Fibroblast of villous mesenchyme (primary cell): ENCODE data around the gene PHF21B. TPM values are rescaled to one million over a fixed set of nuclear protein-coding genes. Genes with fewer than 3 reads are reported as not detected.

Source experiments
- DNase-seq: peaks from one replicate; pipeline ENCODE4 v3.0.0-alpha.2; 2010; ENCODE audit warnings: low read depth
- H3K4me3 ChIP-seq: 2 replicates; pipeline ENCODE4 v1.5.1; 2011; ENCODE audit warnings: low read depth, mild to moderate bottlenecking, low read length
- CTCF ChIP-seq: IDR thresholded peaks from 2 replicates; pipeline ENCODE4 v1.5.1; 2012; ENCODE audit warnings: low read depth, mild to moderate bottlenecking, low read length; ENCODE audit not compliant: insufficient read depth
- total RNA-seq: library from RNA; depleted of rRNA; stranded (reverse); fragments of >200 nt; gene quantifications from 2 replicates; pipeline ENCODE4 v1.2.3, GENCODE V29; 2012

The PHF21B gene
- total RNA-seq, 1 donor: not detected

DNA sequence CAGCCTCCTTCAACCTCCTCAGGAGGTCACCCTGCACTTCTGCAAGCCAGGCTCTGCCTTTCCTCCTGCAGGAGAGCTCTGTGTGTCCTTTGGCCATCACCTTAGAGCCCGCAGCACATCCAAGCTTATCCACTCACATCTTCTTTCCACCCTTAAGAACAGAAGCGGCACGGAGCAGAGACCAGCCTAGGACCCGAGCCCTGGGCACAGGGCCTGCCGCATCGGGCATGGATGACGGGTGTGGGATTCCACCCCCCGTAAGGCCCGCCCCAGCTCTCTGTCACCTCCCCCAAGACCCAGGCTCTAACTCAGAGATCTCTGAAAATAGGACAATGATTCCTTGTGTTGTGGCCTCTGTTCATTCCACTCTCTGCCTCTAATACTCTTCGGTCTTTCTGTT, 42.1 kb upstream of the PHF21B start:
- H3K4me3 ChIP-seq: no peak overlapping the region
- no peak for DNase-seq
- no peak for TF ChIP-seq CTCF

GRCh38 chr22:45051419-45051818, 41.6 kb upstream of the PHF21B start:
- H3K4me3 ChIP-seq: no peak overlapping the region
- no peak for DNase-seq
- TF ChIP-seq CTCF: no peak

- TF ChIP-seq CTCF: no peak
- no peak overlapping the region for H3K4me3 ChIP-seq
- no peak for DNase-seq
Measured at GRCh38 chr22:45047260-45047659, 37.5 kb upstream of the PHF21B start.

GRCh38 chr22:45045208-45045607, 35.4 kb upstream of the PHF21B start:
- no peak overlapping the region for H3K4me3 ChIP-seq
- no peak for DNase-seq
- TF ChIP-seq CTCF: no peak

DNA sequence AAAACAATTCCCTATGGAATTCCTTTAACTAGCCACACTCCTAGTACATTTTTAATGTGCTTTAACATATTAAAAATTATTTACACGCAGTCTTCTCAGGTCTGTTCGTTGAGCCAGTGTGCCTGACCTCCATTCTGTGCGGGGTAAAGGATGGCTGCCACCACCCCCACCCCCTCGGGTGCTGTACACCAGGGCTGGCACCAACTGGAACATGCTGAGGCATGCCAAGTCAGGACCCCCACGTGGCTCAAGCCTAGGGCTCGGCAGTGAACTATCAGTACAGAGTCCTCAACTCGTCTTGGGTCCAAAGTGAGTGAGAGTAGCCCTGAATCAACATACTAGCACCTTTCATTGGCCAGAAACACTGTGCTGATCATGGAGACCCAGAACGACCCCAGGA, 32.5 kb upstream of the PHF21B start:
- no peak for TF ChIP-seq CTCF
- no peak overlapping the region for H3K4me3 ChIP-seq
- DNase-seq: no peak

- H3K4me3 ChIP-seq: no peak overlapping the region
- no peak for DNase-seq
- TF ChIP-seq CTCF: no peak
Measured at GRCh38 chr22:45039133-45039532, 29.3 kb upstream of the PHF21B start.

DNA sequence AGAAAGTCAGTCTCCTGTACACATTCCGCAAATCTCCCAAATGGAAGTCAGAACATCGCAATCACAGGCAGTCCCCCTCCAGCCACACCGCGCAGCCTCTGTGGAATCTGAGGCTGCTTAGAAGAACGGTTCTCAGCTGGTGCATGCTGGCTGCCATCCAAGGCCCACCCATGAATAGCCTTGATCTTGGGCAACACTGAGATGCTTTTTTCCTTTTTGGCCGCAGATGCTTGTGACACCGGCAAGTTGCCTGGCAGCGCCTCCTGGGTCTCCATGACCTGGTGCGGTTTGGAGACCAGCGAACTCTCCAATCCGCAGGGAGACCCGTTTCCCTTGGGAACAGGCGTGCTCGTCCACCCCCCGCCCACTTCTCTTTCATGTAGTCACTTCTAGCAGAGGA, 26.3 kb upstream of the PHF21B start:
- peak; percentile 13 for DNase-seq
- no peak for TF ChIP-seq CTCF
- H3K4me3 ChIP-seq: no peak overlapping the region
